ENCODE measurements around the gene NHSL1.

Gene NHSL1

DNA sequence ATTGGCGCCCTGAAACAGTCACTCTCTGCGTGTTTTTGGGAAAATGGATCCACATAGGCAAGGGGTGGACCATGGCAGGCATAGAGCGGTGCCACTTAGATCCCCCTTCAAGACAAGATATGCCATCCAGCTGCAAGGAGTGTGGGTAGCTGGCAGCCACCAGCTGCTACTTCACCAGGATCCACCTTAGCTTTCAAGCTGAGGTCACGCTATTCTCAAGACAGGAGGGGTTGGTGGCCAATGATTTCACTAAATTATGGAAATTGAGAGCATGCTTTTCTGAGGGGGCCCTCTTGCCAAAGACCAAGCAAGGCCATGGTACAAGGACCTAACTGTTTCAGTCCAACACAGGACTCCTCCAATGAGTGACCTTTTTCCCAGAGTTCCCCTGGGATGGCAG, 78.9 kb downstream of the NHSL1 start:
- DNase-seq, result no peak
- in situ Hi-C loops (cut with HindIII; ENCODE audit: low pct_ligation_motif_present, low pct_unique_long_range_greater_than_20kb, low sequenced_read_pairs), result no loop called here

DNA sequence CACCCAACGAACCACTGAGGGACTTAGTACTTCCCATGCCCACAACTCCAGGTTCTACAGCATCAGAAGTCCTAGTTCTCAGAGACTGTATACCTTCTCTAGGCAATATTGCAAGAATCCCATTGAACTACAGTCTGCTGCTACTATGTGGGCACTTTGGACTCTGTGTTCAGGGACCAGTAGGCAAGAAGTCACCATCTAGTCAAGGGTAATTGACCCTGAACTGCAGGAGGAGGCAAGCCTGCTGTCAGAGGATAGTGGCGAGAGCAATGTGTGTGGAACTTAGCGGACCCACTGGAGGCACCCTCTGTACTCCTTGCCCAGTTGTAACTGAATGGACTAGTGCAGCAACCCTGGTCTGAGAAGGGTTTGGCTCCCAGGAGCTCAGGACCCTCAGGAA, 79.5 kb downstream of the NHSL1 start:
- in situ Hi-C loops (cut with HindIII; ENCODE audit: low pct_ligation_motif_present, low pct_unique_long_range_greater_than_20kb, low sequenced_read_pairs), result no loop called here

DNA sequence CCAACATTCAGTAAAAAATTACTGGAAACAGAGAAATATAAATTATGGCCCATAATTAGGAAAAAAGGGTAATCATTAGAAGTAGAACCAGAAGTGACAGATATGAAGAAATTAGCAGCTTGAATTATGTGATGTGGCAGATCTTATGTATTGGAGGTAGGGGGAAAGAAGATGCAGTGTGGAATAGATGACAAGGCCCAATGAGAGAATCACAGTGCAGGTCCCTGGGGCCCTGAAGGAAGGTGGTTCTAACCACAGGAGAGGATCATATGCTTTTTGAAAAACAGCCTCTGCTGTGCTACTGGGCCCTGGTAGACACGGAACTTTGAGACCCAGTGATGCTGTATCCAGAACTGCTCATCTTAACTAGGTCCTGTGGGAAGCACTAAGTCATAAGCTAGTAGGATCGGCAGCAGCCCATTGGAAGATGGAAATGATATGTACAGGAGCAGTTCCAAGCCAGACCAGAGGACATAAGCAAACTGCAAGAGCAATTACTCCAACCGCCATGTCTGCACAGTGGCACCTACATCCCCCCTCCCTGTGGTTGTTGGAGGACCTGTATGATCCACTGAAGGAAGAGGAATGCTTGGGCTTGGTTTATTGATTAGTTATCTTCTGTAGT, 81.1 kb downstream of the NHSL1 start:
- no peak for DNase-seq
- in situ Hi-C loops (cut with HindIII; ENCODE audit: low pct_ligation_motif_present, low pct_unique_long_range_greater_than_20kb, low sequenced_read_pairs), result no loop called here

More for the DNA sequence above, 79.5 kb downstream of the NHSL1 start:
- DNase-seq, result no peak

DNA sequence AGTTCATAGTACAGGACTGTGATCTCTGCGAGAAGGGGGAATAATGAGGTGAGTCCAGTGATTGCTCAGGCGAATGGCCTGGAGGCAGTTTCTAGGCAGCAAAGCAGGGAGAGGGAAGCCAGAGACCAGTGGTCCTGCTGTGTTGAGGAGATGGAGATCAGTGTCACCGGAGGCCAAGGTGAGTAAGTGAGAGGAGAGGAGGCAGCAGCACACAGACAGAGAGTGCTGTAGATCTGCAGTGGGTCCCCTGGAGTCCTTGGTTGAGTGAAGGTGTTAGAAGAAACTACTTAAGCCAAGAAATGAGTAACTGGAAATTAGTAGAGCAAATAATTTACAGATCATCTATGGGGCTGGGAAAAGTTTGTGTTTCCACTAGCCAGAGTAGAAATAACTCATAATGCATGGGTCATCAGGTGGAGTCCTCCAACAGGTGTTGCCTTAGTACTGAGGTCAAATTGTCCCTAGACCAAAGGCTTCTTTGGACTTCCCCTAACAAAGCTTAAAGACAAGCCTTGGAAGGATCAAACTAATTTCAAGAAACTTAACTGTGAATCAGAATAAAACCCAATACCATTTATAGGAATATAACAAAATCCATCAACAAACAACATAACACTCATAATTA, 81.7 kb downstream of the NHSL1 start:
- DNase-seq, result no peak
- in situ Hi-C loops (cut with HindIII; ENCODE audit: low pct_ligation_motif_present, low pct_unique_long_range_greater_than_20kb, low sequenced_read_pairs), result no loop called here

DNA sequence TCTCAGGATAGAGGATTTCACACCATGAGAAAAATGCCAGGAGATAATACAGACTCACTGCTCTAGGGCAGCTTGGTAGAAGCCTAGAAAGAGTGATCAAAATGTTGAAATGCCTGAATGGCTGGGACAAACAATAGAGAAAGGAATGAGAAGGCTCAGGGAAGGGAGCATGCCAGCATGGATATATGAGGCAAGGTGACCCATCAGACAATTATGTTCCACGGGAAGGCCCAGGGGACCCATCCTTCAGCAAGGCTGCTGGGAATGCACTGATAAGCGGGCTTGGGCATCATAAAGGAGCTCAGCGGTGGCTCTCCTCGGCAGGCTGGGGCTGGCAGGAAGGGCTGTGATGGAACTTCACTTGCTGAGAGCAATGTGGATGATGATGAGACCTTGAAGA, 83.1 kb downstream of the NHSL1 start:
- in situ Hi-C loops (cut with HindIII; ENCODE audit: low pct_ligation_motif_present, low pct_unique_long_range_greater_than_20kb, low sequenced_read_pairs), result no loop called here
- DNase-seq, result no peak

DNA sequence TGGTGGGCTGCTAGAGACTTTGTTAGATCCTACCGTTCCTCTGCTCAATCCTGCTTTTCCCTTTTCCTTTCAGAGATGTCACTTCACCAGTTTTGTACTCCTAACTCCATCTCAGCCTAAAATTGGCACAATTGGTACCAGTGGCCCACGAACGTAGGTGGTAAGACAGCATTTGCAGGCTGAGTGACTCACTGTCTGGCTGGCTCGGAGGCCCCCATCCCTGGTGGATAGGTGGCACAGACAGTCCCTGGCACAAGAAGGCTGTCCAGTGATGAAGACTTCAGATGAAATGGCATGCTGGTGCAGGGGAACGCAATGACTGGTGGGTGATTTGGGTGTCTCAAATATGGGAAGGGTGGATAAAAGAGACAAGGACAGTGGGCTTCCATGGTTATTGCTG, 84.2 kb downstream of the NHSL1 start:
- in situ Hi-C loops (cut with HindIII; ENCODE audit: low pct_ligation_motif_present, low pct_unique_long_range_greater_than_20kb, low sequenced_read_pairs), result no loop called here
- no peak for DNase-seq

DNA sequence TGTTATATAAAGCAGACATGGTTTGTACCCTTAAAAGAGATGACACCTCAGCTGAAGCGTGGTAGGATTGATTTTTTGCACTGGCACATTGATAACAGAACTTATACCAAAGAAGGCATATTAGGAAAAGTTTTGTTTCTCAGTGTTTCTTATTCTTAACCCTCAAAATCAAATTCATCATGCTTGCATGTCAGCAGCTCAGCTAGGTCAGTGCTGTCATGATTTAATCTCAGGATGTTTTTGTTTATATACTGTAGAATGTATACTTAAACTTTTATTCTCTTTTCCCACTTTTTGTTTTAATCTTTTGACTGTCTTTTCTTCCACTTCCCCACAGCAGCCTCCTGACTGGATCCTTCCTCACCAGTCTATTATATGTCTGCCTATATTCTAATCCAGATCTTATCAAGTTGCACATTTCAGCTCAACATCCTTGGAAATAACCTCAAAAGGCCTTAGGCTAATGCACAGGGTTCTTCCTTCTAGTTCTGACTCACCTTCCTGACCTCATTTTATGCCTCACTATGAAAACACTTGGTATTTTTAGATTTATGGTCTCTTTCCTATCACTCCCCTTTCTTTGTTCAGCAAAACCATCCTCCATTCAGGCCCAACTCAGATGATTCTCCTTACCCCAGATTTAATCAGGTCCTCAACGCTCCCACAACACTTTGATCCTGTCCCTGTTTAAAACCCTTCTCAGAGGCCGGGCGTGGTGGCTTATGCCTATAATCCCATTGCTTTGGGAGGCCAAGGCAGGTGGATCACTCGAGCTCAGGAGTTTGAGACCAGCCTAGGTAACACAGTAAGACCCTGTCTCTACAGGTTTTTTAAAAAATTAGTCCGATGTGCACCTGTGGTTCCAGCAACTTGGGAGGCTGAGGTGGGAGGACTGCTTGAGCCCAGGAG, 88.1 kb downstream of the NHSL1 start:
- in situ Hi-C loops (cut with HindIII; ENCODE audit: low pct_ligation_motif_present, low pct_unique_long_range_greater_than_20kb, low sequenced_read_pairs), result no loop called here
- peak; percentile 11 for DNase-seq

DNA sequence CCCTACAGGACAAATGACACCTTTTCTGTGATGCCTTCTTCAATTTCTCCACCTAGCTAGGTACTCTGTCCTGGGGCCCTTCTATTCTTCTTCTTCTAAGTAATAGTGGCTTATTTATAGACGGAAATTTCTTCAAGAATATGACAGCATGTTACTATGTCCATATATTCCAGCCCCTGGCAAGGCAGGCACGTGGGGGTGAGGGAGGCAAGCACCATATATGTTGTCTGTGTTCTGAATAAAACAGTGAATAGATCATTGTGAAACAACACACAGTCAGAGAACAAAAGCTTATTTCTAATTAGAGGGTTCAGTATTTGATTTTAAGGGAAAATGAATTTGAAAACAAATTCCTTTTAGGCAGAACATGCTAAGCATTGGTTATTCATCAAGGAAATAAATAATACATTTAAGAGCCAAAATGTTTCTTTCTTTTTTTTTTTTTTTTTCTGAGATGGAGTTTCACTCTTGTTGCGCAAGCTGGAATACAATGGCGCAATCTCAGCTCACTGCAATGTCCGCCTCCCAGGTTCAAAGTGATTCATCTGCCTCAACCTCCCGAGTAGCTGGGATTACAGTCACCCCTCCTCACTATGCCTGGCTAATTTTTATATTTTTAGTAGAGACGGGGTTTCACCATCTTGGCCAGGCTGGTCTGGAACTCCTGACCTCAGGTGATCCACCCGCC, 89.1 kb downstream of the NHSL1 start:
- in situ Hi-C loops (cut with HindIII; ENCODE audit: low pct_ligation_motif_present, low pct_unique_long_range_greater_than_20kb, low sequenced_read_pairs), result no loop called here
- no peak for DNase-seq

DNA sequence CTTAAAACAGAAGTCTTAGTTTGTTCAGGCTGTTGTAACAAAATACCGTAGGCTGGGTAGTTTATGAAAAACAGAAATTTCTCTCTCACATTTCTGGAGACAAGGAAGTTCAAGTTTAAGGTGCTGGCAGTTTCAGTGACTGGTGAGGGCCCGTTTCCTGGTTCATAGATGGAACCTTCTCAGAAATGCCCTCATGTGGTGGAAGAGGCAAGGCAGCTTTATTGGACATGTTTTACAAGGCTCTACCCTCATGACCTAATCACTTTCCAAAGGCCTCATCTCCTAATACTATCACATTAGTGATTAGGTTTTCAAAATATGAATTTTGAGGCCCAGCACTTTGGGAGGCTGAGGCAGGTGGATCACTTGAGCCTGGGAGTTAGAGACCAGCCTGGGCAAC, 92.9 kb downstream of the NHSL1 start:
- in situ Hi-C loops (cut with HindIII; ENCODE audit: low pct_ligation_motif_present, low pct_unique_long_range_greater_than_20kb, low sequenced_read_pairs), result no loop called here
- no peak for DNase-seq

DNA sequence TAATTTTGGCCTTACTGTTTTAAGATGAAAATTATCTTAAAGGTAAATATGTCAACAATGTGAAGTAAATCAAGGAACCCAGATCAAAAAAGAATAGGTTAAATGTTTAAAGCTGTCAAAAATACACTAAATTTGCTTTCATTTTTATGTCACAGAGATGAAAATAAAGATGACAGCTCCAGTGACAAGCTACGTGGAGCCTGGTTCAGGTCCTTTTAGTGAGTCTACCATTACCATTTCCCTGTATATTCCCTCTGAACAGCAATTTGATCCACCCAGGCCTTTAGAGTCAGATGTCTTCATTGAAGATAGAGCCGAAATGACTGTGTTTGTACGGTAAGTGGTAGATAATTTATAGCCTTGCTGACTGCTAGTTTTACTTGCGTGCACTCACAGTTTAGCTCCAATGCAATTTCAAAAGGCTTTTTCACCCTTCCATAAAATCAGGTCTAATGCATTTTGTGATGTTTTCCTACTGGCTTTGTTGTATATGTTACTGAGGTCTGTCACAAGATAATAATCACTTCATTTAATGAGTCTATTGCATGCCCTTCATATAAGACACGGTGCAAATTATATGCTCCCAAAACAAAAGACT, 93.4 kb downstream of the NHSL1 start:
- in situ Hi-C loops (cut with HindIII; ENCODE audit: low pct_ligation_motif_present, low pct_unique_long_range_greater_than_20kb, low sequenced_read_pairs), result no loop called here
- DNase-seq, result no peak

DNA sequence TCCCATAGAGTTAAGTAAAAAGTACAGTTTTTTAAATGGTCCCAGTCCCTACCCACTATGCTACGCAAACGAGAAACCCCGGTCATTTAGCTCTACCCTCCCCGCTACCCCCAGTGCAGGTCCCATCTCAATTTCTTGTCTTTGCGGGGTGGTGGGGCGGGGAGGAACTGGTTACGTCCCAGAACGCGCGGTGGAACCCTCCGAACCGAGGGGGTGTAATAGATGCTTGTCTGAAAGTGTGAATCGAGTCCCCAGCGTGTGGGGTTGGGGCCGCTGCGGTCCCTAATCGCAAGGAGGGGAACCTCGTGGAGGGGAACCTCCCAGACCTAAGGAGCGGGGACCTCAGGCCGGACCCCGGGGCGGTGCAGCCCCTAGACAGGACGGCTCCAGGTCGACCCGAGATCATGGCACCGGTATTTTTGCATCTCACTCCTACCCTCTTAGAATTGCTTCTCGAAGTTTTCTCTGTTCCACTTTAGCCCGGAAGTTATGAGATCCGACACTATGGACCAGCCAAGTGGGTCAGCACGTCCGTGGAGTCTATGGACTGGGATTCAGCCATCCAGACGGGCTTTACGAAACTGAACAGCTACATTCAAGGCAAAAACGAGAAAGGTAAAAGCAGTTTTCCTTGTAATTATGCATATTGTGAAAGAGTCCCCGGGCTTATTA, 94.5 kb downstream of the NHSL1 start:
- in situ Hi-C loops (cut with HindIII; ENCODE audit: low pct_ligation_motif_present, low pct_unique_long_range_greater_than_20kb, low sequenced_read_pairs), result no loop called here
- DNase-seq, result no peak

DNA sequence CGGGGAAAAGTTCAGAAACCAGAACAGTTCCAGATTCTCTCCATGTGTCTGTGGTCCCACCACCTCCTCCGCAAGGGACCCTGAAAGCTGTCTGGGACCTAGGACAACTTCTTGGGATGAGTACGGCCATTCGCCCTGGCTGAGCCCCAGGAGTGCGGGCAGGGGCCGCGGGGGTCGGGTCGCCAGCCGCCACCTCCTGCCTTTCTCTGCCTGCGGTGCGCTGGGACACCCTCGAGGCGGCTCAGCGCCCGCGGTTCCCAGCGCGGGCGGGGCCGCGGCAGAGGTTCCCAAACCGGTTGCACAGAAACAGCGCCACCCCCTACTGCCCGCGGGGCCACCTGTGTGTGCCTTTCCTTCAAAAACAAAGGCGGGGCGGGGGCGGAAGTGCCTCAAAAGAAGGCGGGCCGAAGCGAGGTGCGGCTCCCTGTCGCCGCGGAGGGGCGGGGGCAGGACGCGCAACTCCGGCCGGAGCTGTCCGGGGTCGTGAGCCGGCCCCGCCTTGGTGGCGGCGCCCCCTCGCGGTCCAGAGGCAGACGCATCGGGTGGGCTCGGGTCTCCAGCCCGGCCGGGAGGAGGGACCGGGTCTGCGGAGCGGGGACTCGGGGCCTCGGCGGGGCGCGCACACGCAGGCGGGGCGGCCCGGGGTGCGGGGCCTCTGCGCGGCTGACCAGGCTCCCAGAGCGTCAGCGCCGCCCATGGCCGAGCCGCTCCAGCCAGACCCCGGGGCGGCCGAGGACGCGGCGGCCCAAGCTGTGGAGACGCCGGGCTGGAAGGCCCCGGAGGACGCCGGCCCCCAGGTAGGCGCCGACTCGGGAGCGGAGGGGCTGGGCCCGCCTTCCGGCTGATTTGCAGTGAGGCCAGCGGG, 95.3 kb downstream of the NHSL1 start, which contains the start of gene HEBP2:
Gene HEBP2, plus strand, starts transcription at position 423 of the 865 bp plus-strand sequence. Its CDS starts 273 bp downstream, at position 696.
- in situ Hi-C loops (cut with HindIII; ENCODE audit: low pct_ligation_motif_present, low pct_unique_long_range_greater_than_20kb, low sequenced_read_pairs), result no loop called here
- DNase-seq, result peak; percentile 87

DNA sequence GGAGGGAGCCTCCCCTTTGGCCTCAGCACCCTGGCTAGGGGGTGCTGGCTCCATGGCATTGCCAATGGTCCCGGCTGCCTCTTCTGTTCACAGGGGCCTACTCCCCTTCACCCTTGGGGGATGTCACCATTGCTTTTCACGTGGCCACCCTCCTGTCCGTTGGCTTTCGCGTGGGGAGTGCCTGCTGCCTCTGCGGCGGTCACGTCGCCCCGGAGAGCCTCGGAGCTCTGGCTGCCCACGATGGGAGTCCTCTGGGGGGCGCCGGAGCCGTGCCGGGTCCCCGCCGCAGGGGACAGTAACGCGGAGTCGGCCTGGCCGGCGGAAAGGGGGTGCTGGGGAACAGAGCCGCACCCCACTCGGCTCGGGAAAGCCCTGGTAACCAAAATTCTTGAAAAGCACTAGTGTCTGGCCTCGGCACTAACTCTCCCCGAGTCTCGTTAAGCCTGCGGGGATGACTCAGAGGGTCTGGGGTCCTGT, 95.9 kb downstream of the NHSL1 start:
- peak; percentile 16 for DNase-seq
- in situ Hi-C loops (cut with HindIII; ENCODE audit: low pct_ligation_motif_present, low pct_unique_long_range_greater_than_20kb, low sequenced_read_pairs), result no loop called here

DNA sequence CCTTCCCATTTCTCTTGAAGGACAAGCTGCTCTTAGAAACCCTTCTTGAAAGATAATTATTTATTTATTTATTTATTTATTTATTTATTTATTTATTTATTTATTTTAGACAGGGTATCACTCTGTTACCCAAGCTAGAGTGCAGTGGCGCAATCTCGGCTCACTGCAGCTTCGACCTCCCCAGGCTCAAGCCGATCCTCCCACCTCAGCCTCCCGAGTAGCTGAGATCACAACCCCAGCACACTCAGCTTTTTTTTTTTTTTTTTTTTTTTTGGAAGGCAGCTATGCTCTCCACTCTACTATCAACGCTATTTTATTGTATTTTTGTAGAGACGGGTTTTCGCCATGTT, 96.5 kb downstream of the NHSL1 start:
- in situ Hi-C loops (cut with HindIII; ENCODE audit: low pct_ligation_motif_present, low pct_unique_long_range_greater_than_20kb, low sequenced_read_pairs), result no loop called here
- no peak for DNase-seq

DNA sequence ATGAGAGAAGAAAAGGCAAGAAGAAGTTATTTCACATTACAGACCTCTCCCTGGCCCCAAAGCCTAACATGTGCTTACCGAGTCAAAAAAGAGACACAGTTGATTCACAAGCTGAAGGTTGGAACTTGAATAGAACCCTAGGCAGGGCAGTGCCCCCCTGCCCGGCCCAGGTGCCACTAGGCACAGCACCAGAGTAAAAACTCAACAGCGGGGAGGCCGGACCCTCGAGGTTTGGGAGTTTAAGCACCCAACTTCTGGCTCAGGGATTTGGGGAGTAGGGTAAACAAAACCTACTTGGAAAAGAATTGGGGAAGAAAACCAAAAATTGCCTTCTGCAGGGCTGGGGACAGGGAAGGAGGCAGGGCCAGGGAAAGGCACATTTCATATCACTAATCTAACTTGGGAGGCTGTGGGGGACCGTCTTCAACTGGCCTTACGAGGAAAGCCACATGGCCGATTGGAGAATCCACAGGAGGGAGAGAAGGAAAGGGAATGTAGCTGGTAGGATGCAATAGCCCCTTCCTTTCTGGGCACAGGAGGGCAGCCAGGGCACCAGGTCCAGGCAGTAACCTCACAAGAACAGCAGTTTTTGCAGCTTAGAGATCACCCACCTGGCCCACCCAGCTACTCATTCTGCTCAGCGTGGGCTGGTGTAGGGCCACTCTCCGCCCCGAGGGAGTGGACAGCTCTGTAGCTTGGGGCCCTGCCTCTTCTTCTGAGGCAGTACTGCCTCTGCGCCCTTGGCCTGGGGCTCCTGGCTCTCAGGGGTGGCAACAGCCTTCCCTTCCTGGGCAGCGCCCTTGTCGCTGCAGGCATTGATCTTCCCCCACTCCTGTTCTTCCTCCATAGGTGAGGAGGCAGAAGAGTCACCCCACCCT, 97.1 kb downstream of the NHSL1 start:
- in situ Hi-C loops (cut with HindIII; ENCODE audit: low pct_ligation_motif_present, low pct_unique_long_range_greater_than_20kb, low sequenced_read_pairs), result no loop called here
- no peak for DNase-seq

DNA sequence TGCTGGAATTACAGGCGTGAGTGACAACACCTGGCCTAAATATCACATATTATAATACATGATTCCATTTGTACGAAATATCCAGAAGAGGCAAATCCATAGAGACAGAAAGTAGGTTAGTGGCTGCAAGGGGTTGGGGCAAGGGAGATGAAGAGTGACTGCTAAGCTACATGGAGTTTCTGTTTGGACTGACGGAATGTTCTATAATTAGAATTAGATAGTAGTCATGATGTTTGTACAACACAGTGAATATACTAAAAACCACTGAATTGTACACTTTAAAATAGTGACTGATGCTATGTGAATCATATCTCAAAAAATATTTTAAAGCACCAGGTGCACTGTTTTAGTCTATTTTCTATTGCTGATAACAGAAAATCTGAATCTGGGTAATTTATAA, 99.0 kb downstream of the NHSL1 start:
- in situ Hi-C loops (cut with HindIII; ENCODE audit: low pct_ligation_motif_present, low pct_unique_long_range_greater_than_20kb, low sequenced_read_pairs), result no loop called here
- no peak for DNase-seq
